Left ventricle myocardium inferior (tissue), 1 donor: ENCODE data around the gene OR52W1. TPM values are rescaled to one million over a fixed set of nuclear protein-coding genes. Genes with fewer than 3 reads are reported as not detected.

Experiments
- DNase-seq: peaks from one replicate; pipeline ENCODE4 v3.0.0-alpha.2; 2020
- H3K27ac ChIP-seq: fragments of 200-600 bp; replicated peaks from 2 replicates; pipeline ENCODE4 v1.8.0; 2021
- H3K27me3 ChIP-seq: fragments of 200-600 bp; 2 replicates; pipeline ENCODE4 v1.8.0; 2021; ENCODE audit warnings: low read depth
- H3K36me3 ChIP-seq: fragments of 200-600 bp; 2 replicates; pipeline ENCODE4 v1.8.0; 2021
- H3K4me1 ChIP-seq: fragments of 200-600 bp; 2 replicates; pipeline ENCODE4 v1.8.0; 2021
- H3K4me3 ChIP-seq: fragments of 200-600 bp; 2 replicates; pipeline ENCODE4 v1.8.0; 2021; ENCODE audit warnings: mild to moderate bottlenecking, moderate library complexity
- H3K9me3 ChIP-seq: fragments of 200-600 bp; replicated peaks from 2 replicates; pipeline ENCODE4 v1.8.0; 2021
- CTCF ChIP-seq: fragments of 200-600 bp; IDR thresholded peaks from 2 replicates; pipeline ENCODE4 v1.8.0; 2021; ENCODE audit warnings: antibody characterized with exemption, mild to moderate bottlenecking, borderline replicate concordance
- intact Hi-C: fragments of 100-400 bp; cut with micrococcal nuclease; formaldehyde crosslinking; loops from one replicate; pipeline ENCODE4 v1.11.0; 2022
- total RNA-seq: library from RNA; stranded (reverse); fragmentation: NEBNext Ultra II Directional; extraction: Animal tissue kit (Norgen Biotek cat#: 25700); gene quantifications from one replicate; pipeline ENCODE4 v1.2.1, GENCODE V29; 2021
- donor health status: DM: no; HTN: yes; CAD: no; lungs with severe emphysema.

OR52W1 gene
- total RNA-seq, 1 donor from 2014 or later, result not detected

- peak within 1 kb of the TSS; percentile 90 for H3K4me3 ChIP-seq
- peak; percentile 22 for TF ChIP-seq CTCF
- no peaks in the 10 kb centered on the region for H3K36me3 ChIP-seq
- no peaks in the 10 kb centered on the region for H3K9me3 ChIP-seq
- DNase-seq, result peak; percentile 100
- intact Hi-C loops, result no loop called here
- H3K27ac ChIP-seq, result peak within 1 kb of the TSS; percentile 88
- H3K4me1 ChIP-seq, result peaks cover 29% of the 10 kb centered on the region
- no peaks in the 10 kb centered on the region for H3K27me3 ChIP-seq
Observed at GRCh38 chr11:6234387-6235107, 35.5 kb downstream of the OR52W1 start, which contains the start of gene FHIP1B. FHIP1B (minus strand) TSS chr11:6234636; CDS start chr11:6224516, 10,120 bp downstream.

GRCh38 chr11:6237266-6237665 lies 38.2 kb downstream of the OR52W1 start:
- Histone ChIP-seq H3K4me1 (peaks cover 28% of the 10 kb centered on the region), H3K9me3 (no peaks in the 10 kb centered on the region), H3K36me3 (no peaks in the 10 kb centered on the region), H3K4me3 (no peak overlapping the region), H3K27ac (no peak overlapping the region), H3K27me3 (no peaks in the 10 kb centered on the region)
- intact Hi-C loops, result no loop called here
- no peak for DNase-seq
- TF ChIP-seq CTCF, result no peak

- Histone ChIP-seq H3K36me3 (no peaks in the 10 kb centered on the region), H3K4me1 (peaks cover 22% of the 10 kb centered on the region), H3K4me3 (no peak overlapping the region), H3K27me3 (no peaks in the 10 kb centered on the region), H3K9me3 (no peaks in the 10 kb centered on the region), H3K27ac (no peak overlapping the region)
- intact Hi-C loops, result no loop called here
- no peak for TF ChIP-seq CTCF
- no peak for DNase-seq
Observed at GRCh38 chr11:6237761-6238302, 38.8 kb downstream of the OR52W1 start.

GRCh38 chr11:6238902-6239301 lies 39.9 kb downstream of the OR52W1 start, which contains the start of gene CNGA4:
CNGA4 (plus strand) TSS chr11:6239089; CDS start chr11:6239207, 118 bp downstream.
- TF ChIP-seq CTCF, result no peak
- no peaks in the 10 kb centered on the region for H3K27me3 ChIP-seq
- no peaks in the 10 kb centered on the region for H3K36me3 ChIP-seq
- no peaks in the 10 kb centered on the region for H3K9me3 ChIP-seq
- H3K27ac ChIP-seq, result no peak within 1 kb of the TSS
- DNase-seq, result no peak
- intact Hi-C loops, result no loop called here
- H3K4me3 ChIP-seq, result no peak within 1 kb of the TSS
- peaks cover 11% of the 10 kb centered on the region for H3K4me1 ChIP-seq

GRCh38 chr11:6240139-6240538 lies 41.1 kb downstream of the OR52W1 start:
- Histone ChIP-seq H3K27ac (no peak overlapping the region), H3K27me3 (no peaks in the 10 kb centered on the region), H3K4me3 (no peak overlapping the region), H3K36me3 (no peaks in the 10 kb centered on the region), H3K9me3 (no peaks in the 10 kb centered on the region), H3K4me1 (peaks cover 6% of the 10 kb centered on the region)
- TF ChIP-seq CTCF, result no peak
- DNase-seq, result no peak
- intact Hi-C loops, result no loop called here
